Panc1 (cell line): Measurements from ENCODE around the gene XIRP2. TPM values are rescaled to one million over a fixed set of nuclear protein-coding genes. Genes with fewer than 3 reads are reported as not detected.

Source experiments
- ATAC-seq: fragments of 200-7000 bp; cut with Tn5 transposase; 2 replicates; pipeline ENCODE4 v1.9.1; 2020; ENCODE audit warnings: mild to moderate bottlenecking, moderate library complexity
- BruUV-seq: library from RNA; stranded (reverse); fragments of 400-500 nt; replicated peaks from 2 replicates; lab custom pipeline; 2021; lab: Mats Ljungman, UMichigan
- CTCF ChIA-PET: fragments of 300-600 bp; sonication (Branson Sonifier 250); formaldehyde crosslinking; loops from one replicate; lab custom pipeline; 2022; ENCODE audit warnings: antibody characterized with exemption; lab: Charles Lee
- POLR2A ChIA-PET: fragments of 300-600 bp; sonication (Branson Sonifier 250); formaldehyde crosslinking; loops from one replicate; lab custom pipeline; 2022; ENCODE audit warnings: antibody characterized with exemption; lab: Charles Lee
- DNase-seq: peaks from one replicate; pipeline ENCODE4 v3.0.0-alpha.2; 2010; ENCODE audit warnings: low read depth, low spot score
- H3K27ac ChIP-seq: 2 replicates; pipeline ENCODE4 v1.5.1; 2011; ENCODE audit warnings: mild to moderate bottlenecking, low read length, inconsistent platforms
- H3K27me3 ChIP-seq: fragments of 200-500 bp; sonication (Bioruptor generic); 2 replicates; pipeline ENCODE4 v1.6.0; 2014; ENCODE audit warnings: low read length, inconsistent platforms; ENCODE audit not compliant: control insufficient read depth, insufficient read depth
- H3K36me3 ChIP-seq: fragments of 200-500 bp; sonication (Bioruptor generic); 2 replicates; pipeline ENCODE4 v1.5.1; 2014; ENCODE audit warnings: inconsistent platforms, mild to moderate bottlenecking, low read length, moderate library complexity; ENCODE audit not compliant: control insufficient read depth, insufficient read depth
- H3K4me1 ChIP-seq: 2 replicates; pipeline ENCODE4 v1.5.1; 2011; ENCODE audit warnings: inconsistent platforms, mild to moderate bottlenecking, low read length, moderate library complexity; ENCODE audit not compliant: control insufficient read depth, insufficient read depth
- H3K4me3 ChIP-seq, 2 experiments: 2 replicates each; pipeline ENCODE4 v1.5.1; 2011 to 2012; ENCODE audit warnings: low read depth in 2 of 2, low read length in 2 of 2, mild to moderate bottlenecking in 2 of 2, inconsistent platforms in 1 of 2, moderate library complexity in 1 of 2
- H3K9me3 ChIP-seq: fragments of 200-500 bp; sonication (Bioruptor generic); 2 replicates; pipeline ENCODE4 v1.5.1; 2014; ENCODE audit warnings: low read depth, mild to moderate bottlenecking, inconsistent platforms, low read length, moderate library complexity; ENCODE audit not compliant: control insufficient read depth, insufficient read depth
- POLR2AphosphoS5 ChIP-seq: IDR thresholded peaks from 2 replicates; pipeline ENCODE4 v1.6.1; 2012; ENCODE audit warnings: mild to moderate bottlenecking, low read depth, low read length, moderate library complexity
- REST ChIP-seq, 2 experiments: IDR thresholded peaks; 2 replicates each; pipeline ENCODE4 v1.6.1; 2011 to 2012; ENCODE audit warnings: low read depth in 2 of 2, control low read depth in 1 of 2, low read length in 1 of 2, mild to moderate bottlenecking in 1 of 2, moderate library complexity in 1 of 2; ENCODE audit not compliant: insufficient read depth in 1 of 2
- SIN3A ChIP-seq: IDR thresholded peaks from 2 replicates; pipeline ENCODE4 v1.6.1; 2012; ENCODE audit warnings: low read depth, mild to moderate bottlenecking, low read length, moderate library complexity, borderline replicate concordance; ENCODE audit not compliant: insufficient read depth
- TCF7L2 ChIP-seq: IDR thresholded peaks from 2 replicates; pipeline ENCODE4 v1.6.1; 2011; ENCODE audit warnings: mild to moderate bottlenecking, low read depth, low read length, inconsistent platforms
- in situ Hi-C: cut with HindIII; loops from 2 replicates; pipeline ENCODE4 v1.10.0; 2016; ENCODE audit warnings: low sequenced_read_pairs, low pct_unique_long_range_greater_than_20kb
- intact Hi-C: fragments of 100-400 bp; cut with micrococcal nuclease; formaldehyde crosslinking; loops from one replicate; pipeline ENCODE4 v1.10.0; 2022; ENCODE audit not compliant: unreplicated experiment
- total RNA-seq: library from RNA; stranded (reverse); gene quantifications from one replicate; pipeline ENCODE4 v1.2.1, GENCODE V29; 2021; ENCODE audit not compliant: unreplicated experiment
- TF ChIP-seq, protein P1 (sequence below): fragments of 450-650 bp; IDR thresholded peaks from 2 replicates; pipeline ENCODE4 v1.5.1; 2017; ENCODE audit warnings: mild to moderate bottlenecking

Gene XIRP2
- total RNA-seq, 1 experiment from 2014 or later = not detected

- CTCF ChIA-PET = no interaction called here
- in situ Hi-C loops (no loop called here), intact Hi-C loops (no loop called here)
- H3K9me3 ChIP-seq = no peaks in the 10 kb centered on the region
- no peak for DNase-seq
- POLR2A ChIA-PET = no interaction called here
- H3K36me3 ChIP-seq = no peaks in the 10 kb centered on the region
- no peak for TF ChIP-seq POLR2AphosphoS5
- TF ChIP-seq, protein P1, sequence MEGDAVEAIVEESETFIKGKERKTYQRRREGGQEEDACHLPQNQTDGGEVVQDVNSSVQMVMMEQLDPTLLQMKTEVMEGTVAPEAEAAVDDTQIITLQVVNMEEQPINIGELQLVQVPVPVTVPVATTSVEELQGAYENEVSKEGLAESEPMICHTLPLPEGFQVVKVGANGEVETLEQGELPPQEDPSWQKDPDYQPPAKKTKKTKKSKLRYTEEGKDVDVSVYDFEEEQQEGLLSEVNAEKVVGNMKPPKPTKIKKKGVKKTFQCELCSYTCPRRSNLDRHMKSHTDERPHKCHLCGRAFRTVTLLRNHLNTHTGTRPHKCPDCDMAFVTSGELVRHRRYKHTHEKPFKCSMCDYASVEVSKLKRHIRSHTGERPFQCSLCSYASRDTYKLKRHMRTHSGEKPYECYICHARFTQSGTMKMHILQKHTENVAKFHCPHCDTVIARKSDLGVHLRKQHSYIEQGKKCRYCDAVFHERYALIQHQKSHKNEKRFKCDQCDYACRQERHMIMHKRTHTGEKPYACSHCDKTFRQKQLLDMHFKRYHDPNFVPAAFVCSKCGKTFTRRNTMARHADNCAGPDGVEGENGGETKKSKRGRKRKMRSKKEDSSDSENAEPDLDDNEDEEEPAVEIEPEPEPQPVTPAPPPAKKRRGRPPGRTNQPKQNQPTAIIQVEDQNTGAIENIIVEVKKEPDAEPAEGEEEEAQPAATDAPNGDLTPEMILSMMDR = no peak
- TF ChIP-seq TCF7L2 = no peak
- no peak for TF ChIP-seq SIN3A
- no peak for TF ChIP-seq REST (IDR thresholded peaks at IDR 0.05; ENCODE audit: insufficient read depth in 1 of 2, low read depth in 2 of 2, low read length in 1 of 2)
- no peak overlapping the region for H3K27ac ChIP-seq
- no peak for ATAC-seq
- no peaks in the 10 kb centered on the region for H3K4me1 ChIP-seq
- H3K4me3 ChIP-seq = no peak overlapping the region
- no peaks in the 10 kb centered on the region for H3K27me3 ChIP-seq
- BruUV-seq = no TSS peak
These were observed 3.4 kb downstream of the XIRP2 start for GRCh38 chr2:166891727-166892126.

GRCh38 chr2:166892397-166892796, 4.1 kb downstream of the XIRP2 start:
- Histone ChIP-seq H3K27me3 (no peaks in the 10 kb centered on the region), H3K9me3 (no peaks in the 10 kb centered on the region), H3K4me1 (no peaks in the 10 kb centered on the region), H3K36me3 (no peaks in the 10 kb centered on the region), H3K4me3 (no peak overlapping the region), H3K27ac (no peak overlapping the region)
- TF ChIP-seq TCF7L2 (no peak), SIN3A (no peak), REST (IDR thresholded peaks at IDR 0.05; ENCODE audit: insufficient read depth in 1 of 2, low read depth in 2 of 2, low read length in 1 of 2) (no peak), POLR2AphosphoS5 (no peak)
- TF ChIP-seq, protein P1 = no peak
- in situ Hi-C loops = no loop called here
- no peak for DNase-seq
- no peak for ATAC-seq
- no TSS peak for BruUV-seq
- ChIA-PET CTCF (no interaction called here), POLR2A (no interaction called here)
- intact Hi-C loops = no loop called here
